HEK293 (cell line): Measurements from ENCODE around the gene KANSL1.

Experiments used
- GLIS2 ChIP-seq: fragments of 450-650 bp; formaldehyde crosslinking; IDR thresholded peaks from 2 replicates; pipeline ENCODE4 v1.5.1; 2016; ENCODE audit warnings: missing biosample characterization, missing genetic modification characterization
- KLF16 ChIP-seq: fragments of 450-650 bp; formaldehyde crosslinking; IDR thresholded peaks from 2 replicates; pipeline ENCODE4 v1.5.1; 2017; ENCODE audit warnings: missing biosample characterization, missing genetic modification characterization
- RBAK ChIP-seq: fragments of 450-650 bp; formaldehyde crosslinking; IDR thresholded peaks from 2 replicates; pipeline ENCODE4 v1.5.1; 2016; ENCODE audit warnings: missing biosample characterization, missing genetic modification characterization
- REPIN1 ChIP-seq: fragments of 450-650 bp; formaldehyde crosslinking; IDR thresholded peaks from 2 replicates; pipeline ENCODE4 v1.5.1; 2017; ENCODE audit warnings: missing biosample characterization, missing genetic modification characterization, low read depth
- SETDB1 ChIP-seq: IDR thresholded peaks from one replicate; pipeline ENCODE4 v1.6.1; 2017; ENCODE audit warnings: mild to moderate bottlenecking, low read length, moderate library complexity, mixed read lengths; ENCODE audit not compliant: insufficient read length
- SP2 ChIP-seq: fragments of 450-650 bp; formaldehyde crosslinking; IDR thresholded peaks from 2 replicates; pipeline ENCODE4 v1.5.1; 2016; ENCODE audit warnings: missing biosample characterization, missing genetic modification characterization
- SP3 ChIP-seq: fragments of 450-650 bp; formaldehyde crosslinking; IDR thresholded peaks from 2 replicates; pipeline ENCODE4 v1.5.1; 2016; ENCODE audit warnings: missing biosample characterization, missing genetic modification characterization
- SP7 ChIP-seq: fragments of 450-650 bp; formaldehyde crosslinking; IDR thresholded peaks from 2 replicates; pipeline ENCODE4 v1.5.1; 2016; ENCODE audit warnings: missing biosample characterization, missing genetic modification characterization
- TRIM28 ChIP-seq: IDR thresholded peaks from 2 replicates; pipeline ENCODE4 v1.6.1; 2011; ENCODE audit warnings: low read length, control low read depth, borderline replicate concordance
- ZNF23 ChIP-seq: fragments of 450-650 bp; formaldehyde crosslinking; IDR thresholded peaks from 2 replicates; pipeline ENCODE4 v1.5.1; 2016; ENCODE audit warnings: missing biosample characterization, missing genetic modification characterization, borderline replicate concordance
- ZNF394 ChIP-seq: fragments of 450-650 bp; formaldehyde crosslinking; IDR thresholded peaks from 2 replicates; pipeline ENCODE4 v1.5.1; 2016; ENCODE audit warnings: missing biosample characterization, missing genetic modification characterization, mild to moderate bottlenecking, moderate library complexity, borderline replicate concordance
- ZNF433 ChIP-seq: fragments of 450-650 bp; formaldehyde crosslinking; IDR thresholded peaks from 2 replicates; pipeline ENCODE4 v1.5.1; 2016; ENCODE audit warnings: missing biosample characterization, missing genetic modification characterization, low read depth
- ZNF48 ChIP-seq: fragments of 450-650 bp; formaldehyde crosslinking; IDR thresholded peaks from 2 replicates; pipeline ENCODE4 v1.5.1; 2016; ENCODE audit warnings: missing biosample characterization, missing genetic modification characterization
- ZNF521 ChIP-seq: fragments of 450-650 bp; formaldehyde crosslinking; IDR thresholded peaks from 2 replicates; pipeline ENCODE4 v1.5.1; 2017; ENCODE audit warnings: missing biosample characterization, mild to moderate bottlenecking, missing genetic modification characterization
- ZNF529 ChIP-seq: fragments of 450-650 bp; formaldehyde crosslinking; IDR thresholded peaks from 2 replicates; pipeline ENCODE4 v1.5.1; 2017; ENCODE audit warnings: missing genetic modification characterization, missing biosample characterization; ENCODE audit not compliant: insufficient replicate concordance
- ZNF558 ChIP-seq: fragments of 450-650 bp; formaldehyde crosslinking; IDR thresholded peaks from 2 replicates; pipeline ENCODE4 v1.5.1; 2016; ENCODE audit warnings: missing biosample characterization, missing genetic modification characterization
- ZNF560 ChIP-seq: fragments of 450-650 bp; formaldehyde crosslinking; IDR thresholded peaks from 2 replicates; pipeline ENCODE4 v1.5.1; 2017; ENCODE audit warnings: missing biosample characterization, missing genetic modification characterization, borderline replicate concordance
- ZNF596 ChIP-seq: fragments of 450-650 bp; IDR thresholded peaks from 2 replicates; pipeline ENCODE4 v1.5.0; 2018; ENCODE audit warnings: missing biosample characterization, mild to moderate bottlenecking, missing genetic modification characterization, moderate library complexity
- ZNF621 ChIP-seq: fragments of 450-650 bp; formaldehyde crosslinking; IDR thresholded peaks from 2 replicates; pipeline ENCODE4 v1.5.1; 2017; ENCODE audit warnings: missing biosample characterization, missing genetic modification characterization
- ZNF624 ChIP-seq: fragments of 450-650 bp; formaldehyde crosslinking; IDR thresholded peaks from 2 replicates; pipeline ENCODE4 v1.5.1; 2017; ENCODE audit warnings: missing biosample characterization, missing genetic modification characterization
- ZNF654 ChIP-seq: fragments of 450-650 bp; formaldehyde crosslinking; IDR thresholded peaks from 2 replicates; pipeline ENCODE4 v1.5.1; 2016; ENCODE audit warnings: low read depth, missing biosample characterization, missing genetic modification characterization
- ZNF658 ChIP-seq: fragments of 450-650 bp; formaldehyde crosslinking; IDR thresholded peaks from 2 replicates; pipeline ENCODE4; 2016; ENCODE audit warnings: missing biosample characterization, missing genetic modification characterization
- ZNF660 ChIP-seq: fragments of 450-650 bp; IDR thresholded peaks from 2 replicates; pipeline ENCODE4 v1.5.1; 2018; ENCODE audit warnings: missing biosample characterization, mild to moderate bottlenecking, missing genetic modification characterization
- ZNF701 ChIP-seq: fragments of 450-650 bp; formaldehyde crosslinking; IDR thresholded peaks from 2 replicates; pipeline ENCODE4 v1.5.1; 2016; ENCODE audit warnings: missing biosample characterization, missing genetic modification characterization
- ZNF747 ChIP-seq: fragments of 450-650 bp; formaldehyde crosslinking; IDR thresholded peaks from 2 replicates; pipeline ENCODE4 v1.5.1; 2016; ENCODE audit warnings: missing biosample characterization, missing genetic modification characterization
- ZNF776 ChIP-seq: fragments of 450-650 bp; formaldehyde crosslinking; IDR thresholded peaks from 2 replicates; pipeline ENCODE4 v1.5.0; 2017; ENCODE audit warnings: missing biosample characterization, missing genetic modification characterization, borderline replicate concordance
- ZNF830 ChIP-seq: fragments of 450-650 bp; IDR thresholded peaks from 2 replicates; pipeline ENCODE4 v1.5.0; 2018; ENCODE audit warnings: missing biosample characterization, missing genetic modification characterization, low read depth, mild to moderate bottlenecking, moderate library complexity
- TF ChIP-seq, protein P1 (sequence below): fragments of 450-650 bp; formaldehyde crosslinking; IDR thresholded peaks from 2 replicates; pipeline ENCODE4 v1.5.1; 2016; ENCODE audit warnings: missing biosample characterization, missing genetic modification characterization
- TF ChIP-seq, protein P2 (sequence below): fragments of 450-650 bp; formaldehyde crosslinking; IDR thresholded peaks from 2 replicates; pipeline ENCODE4 v1.5.1; 2016; ENCODE audit warnings: missing biosample characterization, missing genetic modification characterization
- TF ChIP-seq, protein P3 (sequence below): fragments of 450-650 bp; formaldehyde crosslinking; IDR thresholded peaks from 2 replicates; pipeline ENCODE4 v1.5.1; 2017; ENCODE audit warnings: missing biosample characterization, missing genetic modification characterization
- TF ChIP-seq, protein P4 (sequence below): fragments of 450-650 bp; formaldehyde crosslinking; IDR thresholded peaks from 2 replicates; pipeline ENCODE4 v1.5.1; 2016; ENCODE audit warnings: missing biosample characterization, missing genetic modification characterization
- TF ChIP-seq, protein P5 (sequence below): fragments of 450-650 bp; formaldehyde crosslinking; IDR thresholded peaks from 2 replicates; pipeline ENCODE4 v1.5.1; 2016; ENCODE audit warnings: missing biosample characterization, missing genetic modification characterization
- TF ChIP-seq, protein P6 (sequence below): fragments of 450-650 bp; formaldehyde crosslinking; IDR thresholded peaks from 2 replicates; pipeline ENCODE4 v1.5.1; 2016; ENCODE audit warnings: missing biosample characterization, missing genetic modification characterization

KANSL1 gene

DNA sequence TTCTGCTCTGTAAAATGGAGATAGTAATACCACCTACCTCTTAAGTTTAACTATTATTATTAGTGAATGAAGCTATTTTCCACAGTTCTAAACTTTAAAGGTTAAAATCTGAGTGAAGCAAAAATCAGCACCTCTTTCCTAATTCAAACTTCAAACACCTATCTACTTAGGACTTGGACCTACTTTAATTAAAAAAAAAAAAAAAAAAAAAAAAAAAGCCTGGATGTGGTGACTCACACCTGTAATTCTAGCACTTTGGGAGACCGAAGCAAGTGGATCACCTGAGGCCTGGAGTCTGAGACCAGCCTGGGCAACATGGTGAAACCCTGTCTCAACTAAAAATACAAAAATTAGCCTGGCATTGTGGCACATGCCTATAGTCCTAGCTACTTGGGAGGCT is 5.0 kb upstream of the KANSL1 start (continued):
- TF ChIP-seq ZNF394 (no peak), ZNF560 (tag by site-specific recombination) (no peak), ZNF529 (peak; percentile 34), ZNF624 (no peak), ZNF596 (tag by site-specific recombination) (no peak), ZNF776 (tag by site-specific recombination) (no peak), SP2 (tag by site-specific recombination) (no peak), ZNF660 (tag by site-specific recombination) (no peak), ZNF23 (tag by site-specific recombination) (no peak), ZNF701 (no peak), SETDB1 (peak; percentile 98), TRIM28 (peak; percentile 65; the same call in 1 of the 2 replicates), ZNF654 (peak; percentile 20), SP7 (tag by site-specific recombination) (0 out of 2 replicates have a peak, but pooled peaks have one; percentile 53), ZNF621 (tag by site-specific recombination) (no peak), KLF16 (tag by site-specific recombination) (no peak), SP3 (0 out of 2 replicates have a peak, but pooled peaks have one; percentile 10), ZNF747 (no peak), ZNF830 (tag by site-specific recombination) (no peak), ZNF558 (tag by site-specific recombination) (no peak), GLIS2 (tag by site-specific recombination) (no peak), ZNF521 (tag by site-specific recombination) (no peak), ZNF48 (tag by site-specific recombination) (no peak), ZNF433 (tag by site-specific recombination) (no peak), REPIN1 (tag by site-specific recombination) (no peak), RBAK (tag by site-specific recombination) (no peak), ZNF658 (no peak)
- TF ChIP-seq, protein P1, sequence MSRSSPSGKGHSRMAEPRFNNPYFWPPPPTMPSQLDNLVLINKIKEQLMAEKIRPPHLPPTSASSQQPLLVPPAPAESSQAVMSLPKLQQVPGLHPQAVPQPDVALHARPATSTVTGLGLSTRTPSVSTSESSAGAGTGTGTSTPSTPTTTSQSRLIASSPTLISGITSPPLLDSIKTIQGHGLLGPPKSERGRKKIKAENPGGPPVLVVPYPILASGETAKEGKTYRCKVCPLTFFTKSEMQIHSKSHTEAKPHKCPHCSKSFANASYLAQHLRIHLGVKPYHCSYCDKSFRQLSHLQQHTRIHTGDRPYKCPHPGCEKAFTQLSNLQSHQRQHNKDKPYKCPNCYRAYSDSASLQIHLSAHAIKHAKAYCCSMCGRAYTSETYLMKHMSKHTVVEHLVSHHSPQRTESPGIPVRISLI: peak; percentile 90
- TF ChIP-seq, protein P2, sequence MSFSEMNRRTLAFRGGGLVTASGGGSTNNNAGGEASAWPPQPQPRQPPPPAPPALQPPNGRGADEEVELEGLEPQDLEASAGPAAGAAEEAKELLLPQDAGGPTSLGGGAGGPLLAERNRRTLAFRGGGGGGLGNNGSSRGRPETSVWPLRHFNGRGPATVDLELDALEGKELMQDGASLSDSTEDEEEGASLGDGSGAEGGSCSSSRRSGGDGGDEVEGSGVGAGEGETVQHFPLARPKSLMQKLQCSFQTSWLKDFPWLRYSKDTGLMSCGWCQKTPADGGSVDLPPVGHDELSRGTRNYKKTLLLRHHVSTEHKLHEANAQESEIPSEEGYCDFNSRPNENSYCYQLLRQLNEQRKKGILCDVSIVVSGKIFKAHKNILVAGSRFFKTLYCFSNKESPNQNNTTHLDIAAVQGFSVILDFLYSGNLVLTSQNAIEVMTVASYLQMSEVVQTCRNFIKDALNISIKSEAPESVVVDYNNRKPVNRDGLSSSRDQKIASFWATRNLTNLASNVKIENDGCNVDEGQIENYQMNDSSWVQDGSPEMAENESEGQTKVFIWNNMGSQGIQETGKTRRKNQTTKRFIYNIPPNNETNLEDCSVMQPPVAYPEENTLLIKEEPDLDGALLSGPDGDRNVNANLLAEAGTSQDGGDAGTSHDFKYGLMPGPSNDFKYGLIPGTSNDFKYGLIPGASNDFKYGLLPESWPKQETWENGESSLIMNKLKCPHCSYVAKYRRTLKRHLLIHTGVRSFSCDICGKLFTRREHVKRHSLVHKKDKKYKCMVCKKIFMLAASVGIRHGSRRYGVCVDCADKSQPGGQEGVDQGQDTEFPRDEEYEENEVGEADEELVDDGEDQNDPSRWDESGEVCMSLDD (tag by site-specific recombination): no peak
- TF ChIP-seq, protein P3, sequence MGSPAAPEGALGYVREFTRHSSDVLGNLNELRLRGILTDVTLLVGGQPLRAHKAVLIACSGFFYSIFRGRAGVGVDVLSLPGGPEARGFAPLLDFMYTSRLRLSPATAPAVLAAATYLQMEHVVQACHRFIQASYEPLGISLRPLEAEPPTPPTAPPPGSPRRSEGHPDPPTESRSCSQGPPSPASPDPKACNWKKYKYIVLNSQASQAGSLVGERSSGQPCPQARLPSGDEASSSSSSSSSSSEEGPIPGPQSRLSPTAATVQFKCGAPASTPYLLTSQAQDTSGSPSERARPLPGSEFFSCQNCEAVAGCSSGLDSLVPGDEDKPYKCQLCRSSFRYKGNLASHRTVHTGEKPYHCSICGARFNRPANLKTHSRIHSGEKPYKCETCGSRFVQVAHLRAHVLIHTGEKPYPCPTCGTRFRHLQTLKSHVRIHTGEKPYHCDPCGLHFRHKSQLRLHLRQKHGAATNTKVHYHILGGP (tag by site-specific recombination): no peak
- TF ChIP-seq, protein P4, sequence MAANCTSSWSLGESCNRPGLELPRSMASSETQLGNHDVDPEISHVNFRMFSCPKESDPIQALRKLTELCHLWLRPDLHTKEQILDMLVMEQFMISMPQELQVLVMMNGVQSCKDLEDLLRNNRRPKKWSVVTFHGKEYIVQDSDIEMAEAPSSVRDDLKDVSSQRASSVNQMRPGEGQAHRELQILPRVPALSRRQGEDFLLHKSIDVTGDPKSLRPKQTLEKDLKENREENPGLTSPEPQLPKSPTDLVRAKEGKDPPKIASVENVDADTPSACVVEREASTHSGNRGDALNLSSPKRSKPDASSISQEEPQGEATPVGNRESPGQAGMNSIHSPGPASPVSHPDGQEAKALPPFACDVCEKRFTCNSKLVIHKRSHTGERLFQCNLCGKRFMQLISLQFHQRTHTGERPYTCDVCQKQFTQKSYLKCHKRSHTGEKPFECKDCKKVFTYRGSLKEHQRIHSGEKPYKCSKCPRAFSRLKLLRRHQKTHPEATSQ (tag by site-specific recombination): no peak
- TF ChIP-seq, protein P5, sequence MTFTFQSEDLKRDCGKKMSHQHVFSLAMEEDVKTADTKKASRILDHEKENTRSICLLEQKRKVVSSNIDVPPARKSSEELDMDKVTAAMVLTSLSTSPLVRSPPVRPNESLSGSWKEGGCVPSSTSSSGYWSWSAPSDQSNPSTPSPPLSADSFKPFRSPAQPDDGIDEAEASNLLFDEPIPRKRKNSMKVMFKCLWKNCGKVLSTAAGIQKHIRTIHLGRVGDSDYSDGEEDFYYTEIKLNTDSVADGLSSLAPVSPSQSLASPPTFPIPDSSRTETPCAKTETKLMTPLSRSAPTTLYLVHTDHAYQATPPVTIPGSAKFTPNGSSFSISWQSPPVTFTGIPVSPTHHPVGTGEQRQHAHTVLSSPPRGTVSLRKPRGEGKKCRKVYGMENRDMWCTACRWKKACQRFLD (tag by site-specific recombination): no peak
- TF ChIP-seq, protein P6, sequence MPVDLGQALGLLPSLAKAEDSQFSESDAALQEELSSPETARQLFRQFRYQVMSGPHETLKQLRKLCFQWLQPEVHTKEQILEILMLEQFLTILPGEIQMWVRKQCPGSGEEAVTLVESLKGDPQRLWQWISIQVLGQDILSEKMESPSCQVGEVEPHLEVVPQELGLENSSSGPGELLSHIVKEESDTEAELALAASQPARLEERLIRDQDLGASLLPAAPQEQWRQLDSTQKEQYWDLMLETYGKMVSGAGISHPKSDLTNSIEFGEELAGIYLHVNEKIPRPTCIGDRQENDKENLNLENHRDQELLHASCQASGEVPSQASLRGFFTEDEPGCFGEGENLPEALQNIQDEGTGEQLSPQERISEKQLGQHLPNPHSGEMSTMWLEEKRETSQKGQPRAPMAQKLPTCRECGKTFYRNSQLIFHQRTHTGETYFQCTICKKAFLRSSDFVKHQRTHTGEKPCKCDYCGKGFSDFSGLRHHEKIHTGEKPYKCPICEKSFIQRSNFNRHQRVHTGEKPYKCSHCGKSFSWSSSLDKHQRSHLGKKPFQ (tag by site-specific recombination): no peak
